Activated T-cell treated with anti-CD3 and anti-CD28 coated beads, Interleukin-2, amount 50 U/mL, for 24 hours (primary cell): ENCODE measurements around the gene MYO7A.
A peak's percentile ranks its signal among the peaks of the same experiment; 100 is the strongest.

Source experiments
- DNase-seq: peaks from one replicate; pipeline ENCODE4 v3.0.0-alpha.2; 2020
- H3K27ac Mint-ChIP-seq: 2 replicates; pipeline ENCODE4 v1.8.0; 2020; ENCODE audit warnings: mild to moderate bottlenecking, mixed read lengths
- H3K27me3 Mint-ChIP-seq: 2 replicates; pipeline ENCODE4 v1.8.0; 2020; ENCODE audit warnings: mixed read lengths
- H3K36me3 Mint-ChIP-seq: 2 replicates; pipeline ENCODE4 v1.8.0; 2020; ENCODE audit warnings: low read depth, mixed read lengths
- H3K4me1 Mint-ChIP-seq: 2 replicates; pipeline ENCODE4 v1.8.0; 2020; ENCODE audit warnings: low read depth, mixed read lengths
- H3K4me3 Mint-ChIP-seq: 2 replicates; pipeline ENCODE4 v1.8.0; 2020; ENCODE audit warnings: mild to moderate bottlenecking, moderate library complexity, mixed read lengths
- H3K9me3 Mint-ChIP-seq: 2 replicates; pipeline ENCODE4 v1.8.0; 2020; ENCODE audit warnings: mixed read lengths

Gene MYO7A

DNA sequence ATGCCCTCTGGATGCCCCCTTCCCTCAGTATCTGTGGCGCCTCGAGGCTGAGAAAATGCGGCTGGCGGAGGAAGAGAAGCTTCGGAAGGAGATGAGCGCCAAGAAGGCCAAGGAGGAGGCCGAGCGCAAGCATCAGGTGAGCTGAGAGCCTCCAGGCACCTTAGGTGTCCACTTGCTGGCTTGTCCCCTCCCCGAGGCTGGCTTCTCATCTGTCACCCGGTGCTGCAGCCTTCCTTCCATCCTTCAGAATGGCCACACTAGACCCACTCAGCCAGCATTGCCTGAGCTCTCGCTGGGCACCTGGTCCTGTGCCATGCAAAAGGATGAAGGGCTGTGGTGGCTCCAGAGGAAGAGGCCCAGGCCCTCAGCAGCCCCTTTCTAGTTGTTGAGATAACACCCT lies 52.3 kb downstream of the MYO7A start:
- Mint-ChIP-seq H3K4me3 (no peak overlapping the region), H3K27ac (no peak overlapping the region), H3K36me3 (no peaks in the 10 kb centered on the region), H3K9me3 (peaks cover 3% of the 10 kb centered on the region), H3K27me3 (no peaks in the 10 kb centered on the region), H3K4me1 (no peaks in the 10 kb centered on the region)
- DNase-seq = no peak

- DNase-seq = no peak
- H3K4me3 Mint-ChIP-seq = no peak overlapping the region
- no peaks in the 10 kb centered on the region for H3K27me3 Mint-ChIP-seq
- no peaks in the 10 kb centered on the region for H3K4me1 Mint-ChIP-seq
- no peak overlapping the region for H3K27ac Mint-ChIP-seq
- H3K36me3 Mint-ChIP-seq = no peaks in the 10 kb centered on the region
- peaks cover 3% of the 10 kb centered on the region for H3K9me3 Mint-ChIP-seq
These were observed 53.2 kb downstream of the MYO7A start for GRCh38 chr11:77181226-77181625.

DNA sequence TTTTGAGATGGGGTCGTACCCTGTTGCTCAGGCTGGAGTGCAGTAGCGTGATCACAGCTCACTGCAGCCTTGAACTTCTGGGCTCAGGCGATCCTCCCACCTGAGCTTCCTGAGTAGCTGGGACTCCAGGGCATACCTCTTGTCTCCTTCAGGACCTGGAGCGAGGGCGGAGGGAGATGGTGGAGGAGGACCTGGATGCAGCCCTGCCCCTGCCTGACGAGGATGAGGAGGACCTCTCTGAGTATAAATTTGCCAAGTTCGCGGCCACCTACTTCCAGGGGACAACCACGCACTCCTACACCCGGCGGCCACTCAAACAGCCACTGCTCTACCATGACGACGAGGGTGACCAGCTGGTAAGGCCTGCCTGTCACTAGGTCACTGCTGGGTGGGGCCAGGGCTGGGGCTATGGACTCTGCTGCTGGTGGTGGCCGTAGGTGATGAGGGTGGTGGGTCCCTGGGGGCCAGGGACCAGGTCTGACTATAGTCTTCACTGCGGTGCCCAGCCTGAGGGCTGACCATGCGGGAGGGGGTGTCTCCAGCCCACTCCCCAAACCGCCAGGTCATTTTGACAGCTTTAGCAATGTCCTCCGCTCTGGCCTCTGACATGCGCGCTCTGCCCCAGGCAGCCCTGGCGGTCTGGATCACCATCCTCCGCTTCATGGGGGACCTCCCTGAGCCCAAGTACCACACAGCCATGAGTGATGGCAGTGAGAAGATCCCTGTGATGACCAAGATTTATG lies 53.9 kb downstream of the MYO7A start:
- H3K4me3 Mint-ChIP-seq = no peak overlapping the region
- H3K4me1 Mint-ChIP-seq = peaks cover 2% of the 10 kb centered on the region
- no peak for DNase-seq
- H3K27me3 Mint-ChIP-seq = no peaks in the 10 kb centered on the region
- H3K36me3 Mint-ChIP-seq = no peaks in the 10 kb centered on the region
- peaks cover 3% of the 10 kb centered on the region for H3K9me3 Mint-ChIP-seq
- H3K27ac Mint-ChIP-seq = no peak overlapping the region

DNA sequence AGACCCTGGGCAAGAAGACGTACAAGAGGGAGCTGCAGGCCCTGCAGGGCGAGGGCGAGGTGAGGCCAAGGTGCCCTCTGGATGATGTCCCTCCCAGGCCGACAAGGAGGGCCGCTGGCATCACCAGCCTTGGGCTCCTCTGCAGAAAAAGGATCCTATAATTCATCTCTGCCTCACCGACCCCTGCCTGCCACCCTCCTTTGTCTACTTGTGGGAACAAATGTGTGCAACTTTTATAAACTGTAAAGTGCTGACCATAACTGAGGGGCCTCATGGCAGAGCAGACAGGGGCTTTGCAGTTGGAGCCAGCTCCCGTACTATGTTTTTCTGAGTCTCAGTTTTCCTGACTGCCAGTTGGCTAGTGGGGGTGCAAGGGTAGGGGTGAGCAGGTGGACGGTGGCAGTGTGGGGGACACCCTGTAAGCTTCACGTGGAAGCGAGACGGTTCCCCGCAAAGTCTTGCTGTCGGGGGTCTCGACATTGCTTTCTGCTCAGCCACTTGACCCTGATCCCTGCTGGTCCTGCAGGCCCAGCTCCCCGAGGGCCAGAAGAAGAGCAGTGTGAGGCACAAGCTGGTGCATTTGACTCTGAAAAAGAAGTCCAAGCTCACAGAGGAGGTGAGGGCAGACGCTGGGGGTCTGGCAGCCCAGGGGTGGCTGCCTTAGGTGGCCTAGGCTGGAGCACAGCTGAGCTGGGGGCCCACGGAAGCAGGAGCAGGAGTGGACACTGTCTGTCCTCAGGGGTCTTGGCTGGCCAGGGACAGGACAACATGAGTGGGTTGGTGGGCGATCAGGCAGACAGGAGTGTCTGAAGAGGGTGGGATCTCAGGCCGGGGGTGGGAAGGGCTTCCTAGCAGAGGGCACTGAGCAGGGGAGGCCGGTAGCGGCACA lies 54.7 kb downstream of the MYO7A start:
- H3K36me3 Mint-ChIP-seq = no peaks in the 10 kb centered on the region

DNA sequence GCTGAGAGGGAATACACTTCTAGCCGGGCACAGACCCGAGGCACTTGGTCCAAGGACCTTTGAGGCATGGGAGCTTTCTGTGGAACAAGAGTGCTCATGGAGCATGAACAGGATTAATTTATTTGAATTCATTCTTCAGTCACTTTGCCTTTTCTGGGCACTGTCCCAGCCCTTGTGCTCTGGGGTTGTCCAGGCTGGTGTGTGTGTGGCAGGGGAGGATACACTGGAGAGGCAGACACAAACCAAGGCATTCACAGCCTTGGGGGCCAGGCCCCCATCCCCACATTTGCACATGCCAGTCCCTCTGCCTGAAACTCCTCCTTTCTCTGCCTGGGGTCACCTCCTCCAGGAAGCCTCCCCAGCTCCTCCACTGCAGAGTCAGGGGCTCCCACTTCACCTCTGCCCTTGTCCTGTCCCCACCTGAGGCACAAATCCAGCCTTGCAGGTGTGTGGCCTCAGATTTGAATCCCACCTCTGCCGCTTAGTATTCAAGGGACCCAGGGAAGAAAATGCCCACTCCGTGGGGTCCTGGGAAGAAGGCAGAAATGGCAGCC lies 55.5 kb downstream of the MYO7A start:
- Mint-ChIP-seq H3K4me3 (no peak overlapping the region), H3K36me3 (no peaks in the 10 kb centered on the region), H3K9me3 (peaks cover under 1% of the 10 kb centered on the region), H3K4me1 (peaks cover 2% of the 10 kb centered on the region), H3K27me3 (no peaks in the 10 kb centered on the region), H3K27ac (no peak overlapping the region)
- no peak for DNase-seq

More for the DNA sequence above, 54.7 kb downstream of the MYO7A start:
- Mint-ChIP-seq H3K27ac (no peak overlapping the region), H3K27me3 (no peaks in the 10 kb centered on the region), H3K4me3 (no peak overlapping the region), H3K9me3 (peaks cover 3% of the 10 kb centered on the region), H3K4me1 (peaks cover 2% of the 10 kb centered on the region)
- DNase-seq = no peak

DNA sequence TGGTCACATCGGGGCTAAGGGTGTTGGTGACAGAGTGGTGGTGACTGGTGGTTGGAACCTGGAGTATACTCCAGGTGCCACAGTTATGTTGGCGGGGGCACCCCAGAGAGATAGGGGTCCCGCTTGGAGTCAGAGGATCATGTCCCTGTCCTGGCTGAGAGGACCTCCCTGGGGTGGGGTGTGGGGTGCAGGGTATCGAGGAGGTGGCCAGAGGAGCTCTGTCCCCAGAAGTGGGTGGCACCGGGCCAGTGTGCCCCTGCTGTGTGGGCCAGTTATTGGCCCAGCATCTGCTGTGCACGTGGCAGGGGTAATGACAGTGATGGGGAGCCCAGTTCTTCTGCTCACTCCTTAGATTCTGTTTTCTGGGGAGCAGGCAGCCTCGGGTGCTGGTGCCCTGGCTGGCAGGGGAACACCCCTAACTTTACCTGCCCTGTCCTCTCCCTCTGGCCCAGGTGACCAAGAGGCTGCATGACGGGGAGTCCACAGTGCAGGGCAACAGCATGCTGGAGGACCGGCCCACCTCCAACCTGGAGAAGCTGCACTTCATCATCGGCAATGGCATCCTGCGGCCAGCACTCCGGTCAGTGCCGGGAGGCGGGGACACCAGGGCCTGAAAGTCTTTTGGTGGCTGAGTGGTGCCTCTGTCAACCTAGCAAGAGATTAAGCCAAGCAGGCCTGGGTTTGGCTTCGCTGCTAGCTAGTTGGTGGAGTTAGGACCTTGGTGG lies 56.3 kb downstream of the MYO7A start:
- no peak for DNase-seq
- Mint-ChIP-seq H3K9me3 (no peaks in the 10 kb centered on the region), H3K36me3 (no peaks in the 10 kb centered on the region), H3K4me3 (no peak overlapping the region), H3K27ac (no peak overlapping the region), H3K4me1 (peaks cover 2% of the 10 kb centered on the region), H3K27me3 (no peaks in the 10 kb centered on the region)

DNA sequence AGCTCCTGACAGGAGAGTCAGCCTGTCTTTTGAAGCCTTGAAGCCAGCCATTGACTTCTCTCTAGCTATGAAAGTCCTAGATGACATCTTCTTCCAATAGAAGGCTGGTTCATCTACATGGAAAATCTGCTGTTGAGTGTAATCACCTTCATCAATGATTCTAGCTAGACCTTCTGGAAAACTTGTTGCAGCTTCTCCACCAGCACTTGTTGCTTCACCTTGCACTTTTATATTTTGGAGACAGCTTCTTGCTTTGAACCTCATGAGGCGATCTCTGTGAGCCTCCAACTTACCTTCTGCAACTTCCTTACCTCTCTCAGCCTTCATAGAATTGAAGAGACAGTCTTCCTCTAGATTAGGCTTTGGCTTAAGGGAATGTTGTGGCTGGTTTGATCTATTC lies 58.3 kb downstream of the MYO7A start:
- H3K27ac Mint-ChIP-seq = no peak overlapping the region

GRCh38 chr11:77187111-77187750 lies 59.2 kb downstream of the MYO7A start:
- Mint-ChIP-seq H3K9me3 (no peaks in the 10 kb centered on the region), H3K27ac (no peak overlapping the region), H3K4me1 (peaks cover 2% of the 10 kb centered on the region), H3K4me3 (no peak overlapping the region), H3K27me3 (no peaks in the 10 kb centered on the region), H3K36me3 (no peaks in the 10 kb centered on the region)
- DNase-seq = no peak

More for the DNA sequence above, 58.3 kb downstream of the MYO7A start:
- peaks cover 2% of the 10 kb centered on the region for H3K4me1 Mint-ChIP-seq
- H3K36me3 Mint-ChIP-seq = no peaks in the 10 kb centered on the region
- H3K27me3 Mint-ChIP-seq = no peaks in the 10 kb centered on the region
- H3K4me3 Mint-ChIP-seq = no peak overlapping the region
- H3K9me3 Mint-ChIP-seq = no peaks in the 10 kb centered on the region
- DNase-seq = no peak

- Mint-ChIP-seq H3K27me3 (no peaks in the 10 kb centered on the region), H3K4me3 (no peak overlapping the region), H3K36me3 (no peaks in the 10 kb centered on the region), H3K9me3 (no peaks in the 10 kb centered on the region), H3K27ac (no peak overlapping the region), H3K4me1 (peaks cover 2% of the 10 kb centered on the region)
- peak; percentile 72 for DNase-seq
These were observed 60.0 kb downstream of the MYO7A start for GRCh38 chr11:77187776-77188632.

- Mint-ChIP-seq H3K4me1 (peaks cover 2% of the 10 kb centered on the region), H3K27ac (no peak overlapping the region), H3K36me3 (no peaks in the 10 kb centered on the region), H3K4me3 (no peak overlapping the region), H3K9me3 (no peaks in the 10 kb centered on the region), H3K27me3 (no peaks in the 10 kb centered on the region)
- DNase-seq = no peak
These were observed 60.8 kb downstream of the MYO7A start for GRCh38 chr11:77188633-77189491.

- Mint-ChIP-seq H3K36me3 (no peaks in the 10 kb centered on the region), H3K4me3 (no peak overlapping the region), H3K4me1 (peaks cover 2% of the 10 kb centered on the region), H3K9me3 (no peaks in the 10 kb centered on the region), H3K27ac (no peak overlapping the region), H3K27me3 (no peaks in the 10 kb centered on the region)
- no peak for DNase-seq
These were observed 61.7 kb downstream of the MYO7A start for GRCh38 chr11:77189588-77190210.

DNA sequence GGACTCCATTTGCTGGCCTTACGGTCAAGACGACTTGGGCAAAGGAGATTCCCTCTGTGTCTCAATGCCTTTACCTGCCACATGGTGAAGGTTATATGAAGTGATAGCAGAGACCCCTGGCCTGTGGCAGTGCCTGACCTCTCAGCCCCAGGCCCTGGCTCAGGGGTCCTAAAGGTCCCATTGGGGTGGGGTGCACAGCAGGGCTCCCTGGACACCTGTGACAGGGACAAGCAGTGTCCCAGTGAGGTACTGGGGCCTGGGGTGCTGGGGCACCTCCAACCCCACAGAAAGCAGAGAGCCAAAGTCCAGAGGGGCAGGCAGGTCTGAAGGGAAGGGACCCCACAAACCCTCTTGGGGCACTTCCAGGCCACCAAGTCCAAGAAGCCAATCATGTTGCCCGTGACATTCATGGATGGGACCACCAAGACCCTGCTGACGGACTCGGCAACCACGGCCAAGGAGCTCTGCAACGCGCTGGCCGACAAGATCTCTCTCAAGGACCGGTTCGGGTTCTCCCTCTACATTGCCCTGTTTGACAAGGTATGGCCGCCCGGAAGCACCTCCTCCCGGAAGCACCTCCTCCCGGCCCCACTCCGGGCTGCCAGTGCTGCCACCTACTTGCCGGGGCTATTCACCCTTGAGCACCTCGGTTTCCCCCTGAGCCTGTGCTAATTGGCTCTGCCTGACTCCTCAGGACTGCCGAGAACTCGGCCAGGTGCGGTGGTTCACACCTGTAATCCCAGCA lies 62.5 kb downstream of the MYO7A start:
- DNase-seq = no peak
- Mint-ChIP-seq H3K4me3 (no peak overlapping the region), H3K36me3 (no peaks in the 10 kb centered on the region), H3K4me1 (peaks cover 2% of the 10 kb centered on the region), H3K27ac (no peak overlapping the region), H3K27me3 (no peaks in the 10 kb centered on the region), H3K9me3 (no peaks in the 10 kb centered on the region)
